NCI-H2107 treated with DMSO at 0.1 percent for 48 hours (cell line): ENCODE results near the gene NAV3.
"Not testable (repeated sequence)": the region's sequence is repeated elsewhere in the genome, so short reads cannot be mapped to it uniquely, and the experiment has no call there.

Source experiments
- DNase-seq: peaks from one replicate; lab custom pipeline; 2025; ENCODE audit not compliant: unreplicated experiment; lab: John Stamatoyannopoulos, UW

The NAV3 gene

GRCh38 chr12:78102801-78103200, 272.1 kb downstream of the NAV3 start:
- not testable (repeated sequence) for DNase-seq

GRCh38 chr12:78115889-78116288, 285.2 kb downstream of the NAV3 start:
- DNase-seq: no peak

- no peak for DNase-seq
Observed at GRCh38 chr12:78118036-78118435, 287.3 kb downstream of the NAV3 start.

- DNase-seq: no peak
Observed at GRCh38 chr12:78118486-78118885, 287.8 kb downstream of the NAV3 start.

- no peak for DNase-seq
Observed at GRCh38 chr12:78119351-78119918, 288.7 kb downstream of the NAV3 start.

- DNase-seq: no peak
Observed at GRCh38 chr12:78120306-78120705, 289.6 kb downstream of the NAV3 start.

GRCh38 chr12:78120866-78121560, 290.3 kb downstream of the NAV3 start:
- DNase-seq: no peak

- no peak for DNase-seq
Observed at GRCh38 chr12:78121969-78122610, 291.4 kb downstream of the NAV3 start.

GRCh38 chr12:78128211-78128610, 297.5 kb downstream of the NAV3 start:
- DNase-seq: no peak

GRCh38 chr12:78143717-78144116, 313.0 kb downstream of the NAV3 start:
- DNase-seq: peak; percentile 66

- DNase-seq: no peak
Observed at GRCh38 chr12:78145398-78145797, 314.7 kb downstream of the NAV3 start.

GRCh38 chr12:78146365-78146772, 315.7 kb downstream of the NAV3 start:
- peak; percentile 25 for DNase-seq

- peak; percentile 81 for DNase-seq
Observed at GRCh38 chr12:78149459-78149858, 318.8 kb downstream of the NAV3 start.

GRCh38 chr12:78155546-78155945, 324.9 kb downstream of the NAV3 start:
- DNase-seq: no peak

GRCh38 chr12:78156751-78157150, 326.1 kb downstream of the NAV3 start:
- no peak for DNase-seq

GRCh38 chr12:78157199-78157598, 326.5 kb downstream of the NAV3 start:
- no peak for DNase-seq

GRCh38 chr12:78164154-78164553, 333.5 kb downstream of the NAV3 start:
- no peak for DNase-seq

- no peak for DNase-seq
Observed at GRCh38 chr12:78167510-78167909, 336.8 kb downstream of the NAV3 start.

- no peak for DNase-seq
Observed at GRCh38 chr12:78171061-78171460, 340.4 kb downstream of the NAV3 start.

GRCh38 chr12:78176643-78177042, 345.9 kb downstream of the NAV3 start:
- DNase-seq: no peak

- no peak for DNase-seq
Observed at GRCh38 chr12:78177298-78177697, 346.6 kb downstream of the NAV3 start.

GRCh38 chr12:78179346-78179745, 348.7 kb downstream of the NAV3 start:
- no peak for DNase-seq
